H1 (cell line): ENCODE results near the gene SLC7A6OS. TPM values are rescaled to one million over a fixed set of nuclear protein-coding genes. Genes with fewer than 3 reads are reported as not detected.

Experiments
- CTCF ChIA-PET: fragments of 300-600 bp; sonication (Branson Sonifier 250); formaldehyde crosslinking; loops from one replicate; lab custom pipeline; 2021; ENCODE audit not compliant: partially characterized antibody; lab: Charles Lee
- POLR2A ChIA-PET: fragments of 300-600 bp; sonication (Branson Sonifier 250); formaldehyde crosslinking; loops from one replicate; lab custom pipeline; 2021; ENCODE audit warnings: inconsistent platforms; ENCODE audit not compliant: partially characterized antibody; lab: Charles Lee
- DNase-seq, 2 experiments: peaks; one replicate each; pipeline versions ENCODE4 v3.0.0 to v3.0.0-alpha.2; 2010 to 2022; ENCODE audit warnings: low spot score in 2 of 2, low read depth in 1 of 2, mixed read lengths in 1 of 2
- FAIRE-seq: peaks from 2 replicates; lab custom pipeline; 2011; peaks lifted over from hg19 to GRCh38; lab: Jason Lieb, UNC
- H2AFZ ChIP-seq: 2 replicates; pipeline ENCODE4 v1.8.1; 2012; ENCODE audit warnings: low read length, inconsistent platforms
- H2AK5ac ChIP-seq: 2 replicates; pipeline ENCODE4 v1.6.1; 2013; ENCODE audit warnings: low read depth, low read length
- H2BK120ac ChIP-seq: replicated peaks from 2 replicates; pipeline ENCODE3; 2013; ENCODE audit warnings: low read depth, low read length, inconsistent platforms
- H2BK12ac ChIP-seq: 2 replicates; pipeline ENCODE4 v1.6.1; 2013; ENCODE audit warnings: low read depth, low read length
- H2BK15ac ChIP-seq: 2 replicates; pipeline ENCODE4 v1.6.1; 2013; ENCODE audit warnings: low read length
- H2BK20ac ChIP-seq: 2 replicates; pipeline ENCODE4 v1.6.1; 2013; ENCODE audit warnings: low read length
- H2BK5ac ChIP-seq: 2 replicates; pipeline ENCODE4 v1.6.1; 2013; ENCODE audit warnings: low read depth, low read length
- H3K14ac ChIP-seq: 2 replicates; pipeline ENCODE4 v1.6.1; 2013; ENCODE audit warnings: inconsistent platforms; ENCODE audit not compliant: insufficient read length
- H3K18ac ChIP-seq: 2 replicates; pipeline ENCODE4 v1.6.1; 2013; ENCODE audit warnings: low read length; ENCODE audit errors: extremely low read depth
- H3K23ac ChIP-seq: 2 replicates; pipeline ENCODE4 v1.6.1; 2013; ENCODE audit warnings: inconsistent platforms; ENCODE audit not compliant: insufficient read length
- H3K23me2 ChIP-seq: 2 replicates; pipeline ENCODE4 v1.6.1; 2013; ENCODE audit warnings: low read depth, low read length
- H3K27ac ChIP-seq: 2 replicates; pipeline ENCODE4 v1.6.1; 2011; ENCODE audit warnings: low read depth, low read length, inconsistent platforms
- H3K27me3 ChIP-seq, 4 experiments: replicated peaks in 1 of 4; 1 replicate in 1 of 4; 2 replicates in 3 of 4; pipeline versions ENCODE4 v1.6.1 to v1.8.1; 2011 to 2013; ENCODE audit warnings: low read length in 3 of 4, mild to moderate bottlenecking in 3 of 4, inconsistent platforms in 2 of 4, mixed read lengths in 2 of 4, moderate library complexity in 1 of 4; ENCODE audit not compliant: control insufficient read depth in 3 of 4, insufficient read depth in 3 of 4; ENCODE audit errors: extremely low read depth in 1 of 4
- H3K36me3 ChIP-seq, 4 experiments: 2 replicates each; pipeline versions ENCODE4 v1.6.1 to v1.8.1; 2011 to 2013; ENCODE audit warnings: mild to moderate bottlenecking in 4 of 4, low read length in 3 of 4, moderate library complexity in 2 of 4, control low read depth in 1 of 4, inconsistent platforms in 1 of 4; ENCODE audit not compliant: insufficient read depth in 4 of 4, control insufficient read depth in 2 of 4
- H3K4ac ChIP-seq: replicated peaks from 2 replicates; pipeline ENCODE3; 2013; ENCODE audit warnings: low read length, low read depth, mixed read lengths, inconsistent platforms; ENCODE audit not compliant: insufficient read length
- H3K4me1 ChIP-seq, 4 experiments: replicated peaks in 1 of 4; 1 replicate in 1 of 4; 2 replicates in 3 of 4; pipeline versions ENCODE4 v1.6.1 to v1.8.1; 2011 to 2013; ENCODE audit warnings: low read length in 3 of 4, inconsistent platforms in 2 of 4, mixed read lengths in 1 of 4; ENCODE audit not compliant: insufficient read depth in 4 of 4, control insufficient read depth in 3 of 4
- H3K4me2 ChIP-seq, 2 experiments: 2 replicates each; pipeline versions ENCODE4 v1.6.1 to v1.8.1; 2011 to 2013; ENCODE audit warnings: low read depth in 2 of 2, low read length in 2 of 2, control low read depth in 1 of 2, inconsistent platforms in 1 of 2, mild to moderate bottlenecking in 1 of 2; ENCODE audit not compliant: insufficient read depth in 1 of 2
- H3K4me3 ChIP-seq, 4 experiments: fragments of 200-600, 300-600 bp in 1 of 4; sonication (generic), shearing (Covaris generic), sonication (Bioruptor Twin) in 1 of 4; 2 replicates each; pipeline versions ENCODE4 v1.5.1 to v1.8.1; 2011 to 2016; ENCODE audit warnings: low read length in 4 of 4, low read depth in 3 of 4, control low read depth in 2 of 4, inconsistent platforms in 2 of 4, mild to moderate bottlenecking in 2 of 4, mixed read lengths in 1 of 4, moderate library complexity in 1 of 4; ENCODE audit not compliant: insufficient read depth in 2 of 4; ENCODE audit errors: extremely low read depth in 1 of 4
- H3K56ac ChIP-seq: replicated peaks from 2 replicates; pipeline ENCODE3; 2013; ENCODE audit warnings: low read depth, mild to moderate bottlenecking, mixed read lengths, low read length, inconsistent platforms; ENCODE audit not compliant: insufficient read length
- H3K79me1 ChIP-seq: 2 replicates; pipeline ENCODE4 v1.6.1; 2013; ENCODE audit warnings: low read depth, low read length, control low read depth
- H3K79me2 ChIP-seq, 2 experiments: 2 replicates each; pipeline versions ENCODE4 v1.6.1 to v1.8.1; 2012 to 2013; ENCODE audit warnings: low read length in 2 of 2, mild to moderate bottlenecking in 2 of 2, inconsistent platforms in 1 of 2; ENCODE audit not compliant: insufficient read depth in 2 of 2, control insufficient read depth in 1 of 2
- H3K9ac ChIP-seq, 4 experiments: replicated peaks in 1 of 4; 1 replicate in 1 of 4; 2 replicates in 3 of 4; pipeline versions ENCODE4 v1.6.1 to v1.8.1; 2011 to 2013; ENCODE audit warnings: low read depth in 3 of 4, low read length in 3 of 4, control low read depth in 2 of 4, mild to moderate bottlenecking in 2 of 4, moderate library complexity in 2 of 4, inconsistent platforms in 1 of 4; ENCODE audit errors: extremely low read depth in 1 of 4
- H3K9me3 ChIP-seq, 2 experiments: 2 replicates each; pipeline versions ENCODE4 v1.6.1 to v1.8.1; 2012 to 2013; ENCODE audit warnings: mild to moderate bottlenecking in 2 of 2, moderate library complexity in 2 of 2, control low read depth in 1 of 2, inconsistent platforms in 1 of 2, low read depth in 1 of 2, low read length in 1 of 2, mixed read lengths in 1 of 2; ENCODE audit not compliant: insufficient read depth in 2 of 2
- H4K20me1 ChIP-seq, 2 experiments: replicated peaks in 1 of 2; 2 replicates each; pipeline versions ENCODE3 to v1.8.1; 2011 to 2013; ENCODE audit warnings: inconsistent platforms in 2 of 2, low read length in 2 of 2, mild to moderate bottlenecking in 1 of 2; ENCODE audit not compliant: insufficient read depth in 2 of 2, control insufficient read depth in 1 of 2
- H4K5ac ChIP-seq: 2 replicates; pipeline ENCODE4 v1.6.1; 2013; ENCODE audit warnings: low read length, low read depth, mixed read lengths, inconsistent platforms; ENCODE audit not compliant: insufficient read length
- H4K8ac ChIP-seq: 2 replicates; pipeline ENCODE4 v1.8.0; 2013; ENCODE audit warnings: mild to moderate bottlenecking, moderate library complexity, low read length, inconsistent platforms; ENCODE audit not compliant: insufficient read depth; ENCODE audit errors: extremely low read depth
- H4K91ac ChIP-seq: replicated peaks from 2 replicates; pipeline ENCODE3; 2013; ENCODE audit warnings: low read length, mixed read lengths, inconsistent platforms; ENCODE audit not compliant: insufficient read length
- CHD1 ChIP-seq: IDR thresholded peaks from 2 replicates; pipeline ENCODE4 v1.6.1; 2012; ENCODE audit warnings: low read depth, low read length, improper control_type of control experiment
- RAD21 ChIP-seq, 2 experiments: IDR thresholded peaks in 1 of 2; conservative IDR thresholded peaks in 1 of 2; 2 replicates each; pipeline ENCODE4 v1.6.1; 2011; ENCODE audit warnings: low read depth in 2 of 2, low read length in 2 of 2, improper control_type of control experiment in 1 of 2, inconsistent platforms in 1 of 2, mild to moderate bottlenecking in 1 of 2, moderate library complexity in 1 of 2
- SP1 ChIP-seq: IDR thresholded peaks from 2 replicates; pipeline ENCODE4 v1.6.1; 2011; ENCODE audit warnings: low read depth, low read length
- SUZ12 ChIP-seq: fragments of 200-600 bp; sonication (generic); IDR thresholded peaks from 2 replicates; pipeline ENCODE4 v1.6.1; 2012; ENCODE audit warnings: mild to moderate bottlenecking, inconsistent platforms, low read length, moderate library complexity, mixed read lengths
- WGBS, 2 experiments: shearing (Covaris generic) in 1 of 2; methylation state at CpG; one replicate each; pipeline versions ENCODE4 v1.1.6 to v1.1.7; 2013 to 2015; ENCODE audit warnings: low lambda C conversion rate in 2 of 2, mixed read lengths in 2 of 2, inconsistent platforms in 1 of 2, low coverage in 1 of 2, missing lambda C conversion rate in 1 of 2; ENCODE audit not compliant: insufficient replicate concordance in 2 of 2, insufficient coverage in 1 of 2, insufficient read length in 1 of 2; ENCODE audit errors: extremely low coverage in 1 of 2, missing lambda C conversion rate in 1 of 2; 5-methylcytosine and 5-hydroxymethylcytosine counted together
- polyA plus RNA-seq, 7 experiments: library from polyadenylated mRNA; depleted of rRNA in 3 of 7; stranded (reverse) in 5 of 7; unstranded in 2 of 7; fragments of >200 nt in 5 of 7; fragments of 200-250 nt in 2 of 7; gene quantifications; 1 replicate in 5 of 7; 2 replicates in 1 of 7; 4 replicates in 1 of 7; pipeline versions ENCODE4 v1.2.1 to v1.2.3, GENCODE V29; 2011 to 2013; ENCODE audit warnings: missing spikeins in 2 of 7, mixed read lengths in 2 of 7
- total RNA-seq: library from RNA; stranded (reverse); fragmentation: NEBNext Ultra II Directional; extraction: Animal tissue kit (Norgen Biotek cat#: 25700); gene quantifications from 2 replicates; pipeline ENCODE4 v1.2.1, GENCODE V29; 2021
- TF ChIP-seq, protein P1 (sequence below), 3 experiments: IDR thresholded peaks; 1 replicate in 2 of 3; 2 replicates in 1 of 3; pipeline versions ENCODE4 v1.5.1 to v1.6.1; 2011; ENCODE audit warnings: low read length in 3 of 3, mild to moderate bottlenecking in 3 of 3, inconsistent platforms in 2 of 3, low read depth in 1 of 3, moderate library complexity in 1 of 3; ENCODE audit not compliant: insufficient read depth in 1 of 3; ENCODE audit errors: control extremely low read depth in 1 of 3
- TF ChIP-seq, protein P2 (sequence below): IDR thresholded peaks from 2 replicates; pipeline ENCODE4 v1.6.1; 2012; ENCODE audit warnings: low read length, inconsistent platforms

Gene SLC7A6OS
- total and polyA plus RNA-seq, 2 of the 8 experiments (the other 6 are each of a cell fraction or from before 2014, with no cell fraction given), result 7.3 to 21.3 TPM

DNA sequence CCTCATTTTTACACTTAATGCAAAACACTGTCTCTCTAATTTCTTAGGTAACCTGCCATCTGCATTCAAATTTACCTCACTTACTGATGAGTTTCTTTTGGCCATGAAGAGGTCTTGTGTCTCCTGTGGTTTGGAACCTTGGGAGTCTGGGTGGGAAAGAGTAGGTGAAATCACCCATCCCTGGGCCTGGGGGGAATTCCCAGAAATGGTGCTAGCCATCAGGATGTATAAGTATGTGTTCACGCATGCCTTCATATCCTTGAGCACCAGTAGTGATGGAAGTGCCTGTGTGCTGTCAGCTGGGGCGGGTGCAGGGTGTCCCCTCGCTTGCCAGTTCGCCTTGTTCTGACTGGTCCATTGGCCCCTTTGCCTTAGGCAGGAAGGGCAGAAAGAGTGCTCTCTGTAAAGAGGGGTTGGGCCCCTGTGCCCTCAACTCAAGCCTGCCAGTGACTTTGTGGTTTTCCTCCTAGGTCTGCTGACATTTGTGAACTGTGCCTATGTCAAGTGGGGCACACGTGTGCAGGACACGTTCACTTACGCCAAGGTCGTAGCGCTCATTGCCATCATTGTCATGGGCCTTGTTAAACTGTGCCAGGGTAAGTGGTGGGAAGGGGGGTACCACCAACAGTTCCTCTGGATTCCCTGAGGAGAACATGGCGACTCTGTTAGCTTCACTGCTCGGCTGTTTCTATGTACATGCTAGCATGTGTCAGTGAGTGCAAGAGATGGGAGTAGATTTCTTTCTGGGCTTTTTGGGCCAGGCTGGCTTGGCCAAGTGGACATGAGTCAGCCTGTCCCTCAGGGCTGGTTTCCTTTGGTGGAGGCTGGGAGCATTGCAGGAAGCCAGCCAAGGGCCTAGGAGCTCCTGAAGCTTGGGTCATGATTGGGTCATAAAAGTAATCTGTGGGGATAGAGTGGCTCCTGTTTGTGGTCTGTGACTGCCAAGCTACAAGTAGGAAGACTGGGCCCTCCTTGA lies 23.2 kb downstream of the SLC7A6OS start:
- Histone ChIP-seq H3K56ac (no peak overlapping the region), H3K9ac (no peak overlapping the region), H3K79me1 (0 out of 2 replicates have a peak, but pooled peaks cover 3% of the 10 kb centered on the region), H3K4me1 (no peaks in the 10 kb centered on the region), H2BK20ac (no peak overlapping the region), H4K8ac (no peak overlapping the region), H4K91ac (no peak overlapping the region), H3K9me3 (no peaks in the 10 kb centered on the region), H3K4me3 (no peak overlapping the region), H3K4me2 (no peak overlapping the region), H4K20me1 (peaks cover 2 to 9% of the 10 kb centered on the region in 2 experiments), H3K23ac (no peak overlapping the region), H3K27me3 (no peaks in the 10 kb centered on the region), H3K36me3 (peaks cover 0 to 13% (median 5%) of the 10 kb centered on the region in 4 experiments; a peak in 5 of 8 replicates), H3K23me2 (no peaks in the 10 kb centered on the region; the same call in 1 of the 2 replicates), H3K4ac (no peak overlapping the region), H2BK5ac (no peak overlapping the region), H2AFZ (no peak overlapping the region), H3K18ac (no peak overlapping the region), H3K79me2 (no peaks in the 10 kb centered on the region), H2BK15ac (no peak overlapping the region), H3K14ac (no peak overlapping the region), H3K27ac (no peak overlapping the region), H2AK5ac (no peak overlapping the region), H2BK12ac (no peak overlapping the region), H2BK120ac (no peak overlapping the region), H4K5ac (no peak overlapping the region)
- POLR2A ChIA-PET, result interaction anchor here (0.6 to 4.4 kb wide), 4 partner anchors 16 to 108 kb away, joined by 3 to 13 read pairs (median 6); partner anchors contain the start of gene SLC7A6
- FAIRE-seq (no peak), DNase-seq (no peak)
- WGBS, 2 experiments, result 93% methylated on average over 11 of the region's 11 CpGs; no CpG with 5 or more reads in 1 of the 2 experiments
- CTCF ChIA-PET, result interaction anchor here (0.6 to 20.4 kb wide), 8 partner anchors 10 to 59 kb away, joined by 3 to 233 read pairs (median 3); partner anchors contain the start of gene SLC7A6
- TF ChIP-seq, protein P1, sequence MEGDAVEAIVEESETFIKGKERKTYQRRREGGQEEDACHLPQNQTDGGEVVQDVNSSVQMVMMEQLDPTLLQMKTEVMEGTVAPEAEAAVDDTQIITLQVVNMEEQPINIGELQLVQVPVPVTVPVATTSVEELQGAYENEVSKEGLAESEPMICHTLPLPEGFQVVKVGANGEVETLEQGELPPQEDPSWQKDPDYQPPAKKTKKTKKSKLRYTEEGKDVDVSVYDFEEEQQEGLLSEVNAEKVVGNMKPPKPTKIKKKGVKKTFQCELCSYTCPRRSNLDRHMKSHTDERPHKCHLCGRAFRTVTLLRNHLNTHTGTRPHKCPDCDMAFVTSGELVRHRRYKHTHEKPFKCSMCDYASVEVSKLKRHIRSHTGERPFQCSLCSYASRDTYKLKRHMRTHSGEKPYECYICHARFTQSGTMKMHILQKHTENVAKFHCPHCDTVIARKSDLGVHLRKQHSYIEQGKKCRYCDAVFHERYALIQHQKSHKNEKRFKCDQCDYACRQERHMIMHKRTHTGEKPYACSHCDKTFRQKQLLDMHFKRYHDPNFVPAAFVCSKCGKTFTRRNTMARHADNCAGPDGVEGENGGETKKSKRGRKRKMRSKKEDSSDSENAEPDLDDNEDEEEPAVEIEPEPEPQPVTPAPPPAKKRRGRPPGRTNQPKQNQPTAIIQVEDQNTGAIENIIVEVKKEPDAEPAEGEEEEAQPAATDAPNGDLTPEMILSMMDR (IDR thresholded peaks at IDR 0.05; ENCODE audit: control extremely low read depth in 1 of 3, insufficient read depth in 1 of 3, low read depth in 1 of 3, low read length in 3 of 3), result no peak
- TF ChIP-seq, protein P2, sequence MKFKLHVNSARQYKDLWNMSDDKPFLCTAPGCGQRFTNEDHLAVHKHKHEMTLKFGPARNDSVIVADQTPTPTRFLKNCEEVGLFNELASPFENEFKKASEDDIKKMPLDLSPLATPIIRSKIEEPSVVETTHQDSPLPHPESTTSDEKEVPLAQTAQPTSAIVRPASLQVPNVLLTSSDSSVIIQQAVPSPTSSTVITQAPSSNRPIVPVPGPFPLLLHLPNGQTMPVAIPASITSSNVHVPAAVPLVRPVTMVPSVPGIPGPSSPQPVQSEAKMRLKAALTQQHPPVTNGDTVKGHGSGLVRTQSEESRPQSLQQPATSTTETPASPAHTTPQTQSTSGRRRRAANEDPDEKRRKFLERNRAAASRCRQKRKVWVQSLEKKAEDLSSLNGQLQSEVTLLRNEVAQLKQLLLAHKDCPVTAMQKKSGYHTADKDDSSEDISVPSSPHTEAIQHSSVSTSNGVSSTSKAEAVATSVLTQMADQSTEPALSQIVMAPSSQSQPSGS, result no peak
- TF ChIP-seq SUZ12, result no peak
- TF ChIP-seq CHD1, result no peak
- no peak for TF ChIP-seq SP1
- TF ChIP-seq RAD21 (IDR thresholded peaks at IDR 0.05 in 1 of 2, conservative IDR thresholded peaks at IDR 0.05 in 1 of 2; ENCODE audit: low read depth in 2 of 2, low read length in 2 of 2), result no peak
